GM21717 (cell line): Measurements from ENCODE around the gene UPF3A.

ENCODE experiments used
- ATAC-seq: cut with Tn5 transposase; IDR thresholded peaks from one replicate; pipeline ENCODE4 v1.9.1; 2021; ENCODE audit warnings: mild to moderate bottlenecking, moderate library complexity; ENCODE audit not compliant: unreplicated experiment

UPF3A gene

DNA sequence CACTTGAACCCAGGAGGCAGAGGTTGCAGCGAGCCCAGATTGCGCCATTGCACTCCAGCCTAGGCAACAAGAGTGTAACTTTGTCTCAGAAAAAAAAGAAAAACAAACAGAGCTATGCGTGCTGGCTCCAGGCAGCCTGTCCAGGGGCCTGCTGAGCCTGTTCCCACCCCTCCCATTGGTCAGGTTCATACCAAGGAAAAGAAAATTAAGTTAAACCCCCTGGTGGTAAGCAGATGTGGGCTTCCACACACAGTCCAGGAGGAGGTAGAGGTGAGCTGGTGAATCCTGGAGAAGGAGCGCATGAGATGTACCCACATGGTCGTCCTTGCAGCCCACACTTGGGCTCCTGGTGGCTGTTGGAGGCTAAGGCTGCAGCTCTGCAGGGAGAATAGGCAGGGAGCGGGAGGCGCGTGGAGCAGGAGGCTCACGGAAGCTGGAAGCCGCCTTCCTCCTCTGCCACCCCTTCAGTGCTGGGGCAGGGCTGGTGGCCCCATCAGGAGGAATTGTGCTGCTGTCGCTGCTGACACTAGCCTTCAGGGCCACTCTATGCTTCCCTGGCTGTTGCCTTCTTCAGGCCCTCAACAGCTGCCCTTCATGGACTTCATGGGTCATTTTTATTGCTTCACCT, 22.4 kb downstream of the UPF3A start:
- ATAC-seq: no peak

DNA sequence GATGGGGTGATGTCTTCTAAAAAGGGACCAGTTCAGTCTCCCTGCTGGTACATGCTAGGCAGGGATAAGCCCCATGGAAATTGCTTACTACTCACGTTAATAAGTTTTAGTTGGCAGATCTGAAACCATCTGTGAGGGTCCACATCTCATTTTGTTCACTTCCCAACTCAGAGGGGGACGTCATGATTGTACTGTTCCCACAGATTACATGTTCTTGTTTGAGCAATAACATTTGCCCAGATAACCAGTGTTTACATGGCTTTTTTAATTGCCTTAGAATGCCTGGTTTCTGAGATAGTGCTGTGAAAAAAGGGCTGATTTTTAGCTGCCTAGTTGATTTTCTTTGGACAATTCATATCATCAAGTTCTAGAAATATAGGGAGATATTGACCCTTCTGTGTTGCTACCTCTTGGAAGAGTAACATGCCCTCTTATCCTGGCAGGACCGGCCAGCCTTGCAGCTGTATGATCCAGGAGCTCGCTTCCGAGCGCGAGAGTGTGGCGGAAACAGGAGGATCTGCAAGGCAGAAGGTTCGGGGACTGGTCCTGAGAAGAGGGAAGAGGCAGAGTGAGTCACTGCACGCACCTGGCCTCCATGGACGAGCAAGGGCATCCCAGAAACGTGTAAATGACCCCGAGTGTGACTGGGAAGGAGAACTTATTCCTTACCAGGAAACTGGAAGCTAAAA, 23.1 kb downstream of the UPF3A start:
- no peak for ATAC-seq

GRCh38 chr13:114309086-114309485, 27.7 kb downstream of the UPF3A start:
- no peak for ATAC-seq

GRCh38 chr13:114309806-114310410, 28.5 kb downstream of the UPF3A start:
- ATAC-seq: no peak

GRCh38 chr13:114310956-114311355, 29.6 kb downstream of the UPF3A start:
- no peak for ATAC-seq

DNA sequence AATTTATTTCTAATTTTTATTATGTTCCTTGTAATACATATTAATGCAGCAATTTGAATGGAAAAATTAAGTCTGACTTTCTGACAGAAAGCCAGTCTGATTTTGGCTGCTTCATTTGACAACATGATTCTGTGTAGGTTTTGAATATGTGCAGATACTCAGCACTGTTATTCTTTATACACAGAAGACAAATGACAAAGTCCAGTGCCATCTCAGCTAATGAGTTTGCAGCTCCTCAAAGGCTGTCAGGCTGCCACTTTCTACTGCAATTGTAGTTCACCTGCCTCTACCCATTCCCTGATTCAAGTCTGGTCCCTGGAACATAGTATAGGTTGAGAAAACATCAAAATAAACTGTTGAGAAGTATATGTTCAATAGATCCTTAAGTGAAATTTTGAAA, 30.0 kb downstream of the UPF3A start:
- no peak for ATAC-seq

DNA sequence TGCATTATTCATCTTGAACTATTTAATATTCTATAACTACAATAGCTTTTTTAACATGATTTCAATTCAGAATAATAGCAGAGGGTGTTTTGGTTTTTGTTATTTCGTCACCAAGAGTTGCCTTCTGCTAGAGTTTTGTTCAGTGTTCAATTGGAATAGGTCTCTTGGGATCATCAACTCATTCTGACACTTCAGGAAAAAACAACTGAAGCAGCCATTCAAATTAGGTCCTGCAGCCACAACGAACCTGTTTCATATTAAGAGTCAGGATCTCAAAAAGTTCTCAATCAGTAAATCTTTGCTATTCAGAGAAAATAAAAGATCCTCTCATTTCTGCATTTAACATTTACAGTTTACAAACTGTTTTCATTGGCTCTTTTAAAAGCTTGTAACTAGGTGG, 30.5 kb downstream of the UPF3A start:
- ATAC-seq: no peak

DNA sequence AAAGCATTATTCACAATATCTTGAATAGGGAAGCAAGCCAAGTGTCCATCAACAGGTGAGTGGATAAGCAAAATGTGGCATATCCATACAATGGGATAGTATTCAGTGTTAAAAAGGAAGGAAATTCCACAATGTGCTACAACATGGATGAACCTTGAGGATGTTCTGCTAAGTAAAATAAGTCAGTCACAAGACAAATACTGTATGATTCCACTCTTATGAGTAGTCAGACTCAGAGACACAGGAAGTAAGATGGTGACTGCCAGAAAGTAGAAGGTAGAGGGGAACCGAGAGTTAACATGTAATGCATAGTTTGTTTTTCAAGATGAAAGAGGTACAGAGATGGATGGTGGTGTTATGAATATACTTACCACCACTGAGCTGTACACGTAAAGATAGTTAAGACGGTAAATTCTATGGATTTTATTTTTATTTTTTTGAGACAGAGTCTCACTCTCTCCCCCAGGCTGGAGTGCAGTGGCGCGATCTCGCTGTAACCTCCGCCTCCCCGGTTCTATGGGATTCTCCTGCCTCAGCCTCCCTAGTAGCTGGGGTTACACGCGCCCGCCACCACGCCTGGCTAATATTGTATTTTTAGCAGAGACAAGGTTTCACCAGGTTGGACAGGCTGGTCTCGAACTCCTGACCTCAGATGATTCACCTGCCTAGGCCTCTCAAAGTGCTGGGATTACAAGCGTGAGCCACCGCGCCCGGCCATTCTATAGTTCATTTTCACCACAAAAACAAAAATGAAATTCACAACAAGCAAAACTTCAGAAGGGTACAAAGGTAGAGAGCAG, 31.9 kb downstream of the UPF3A start:
- no peak for ATAC-seq

- ATAC-seq: peak; percentile 73
These were observed 32.9 kb downstream of the UPF3A start, which contains the start of gene CHAMP1 for GRCh38 chr13:114314074-114314912. Gene CHAMP1 (plus strand): TSS chr13:114314503. CDS start chr13:114323843, 9,340 bp downstream.

DNA sequence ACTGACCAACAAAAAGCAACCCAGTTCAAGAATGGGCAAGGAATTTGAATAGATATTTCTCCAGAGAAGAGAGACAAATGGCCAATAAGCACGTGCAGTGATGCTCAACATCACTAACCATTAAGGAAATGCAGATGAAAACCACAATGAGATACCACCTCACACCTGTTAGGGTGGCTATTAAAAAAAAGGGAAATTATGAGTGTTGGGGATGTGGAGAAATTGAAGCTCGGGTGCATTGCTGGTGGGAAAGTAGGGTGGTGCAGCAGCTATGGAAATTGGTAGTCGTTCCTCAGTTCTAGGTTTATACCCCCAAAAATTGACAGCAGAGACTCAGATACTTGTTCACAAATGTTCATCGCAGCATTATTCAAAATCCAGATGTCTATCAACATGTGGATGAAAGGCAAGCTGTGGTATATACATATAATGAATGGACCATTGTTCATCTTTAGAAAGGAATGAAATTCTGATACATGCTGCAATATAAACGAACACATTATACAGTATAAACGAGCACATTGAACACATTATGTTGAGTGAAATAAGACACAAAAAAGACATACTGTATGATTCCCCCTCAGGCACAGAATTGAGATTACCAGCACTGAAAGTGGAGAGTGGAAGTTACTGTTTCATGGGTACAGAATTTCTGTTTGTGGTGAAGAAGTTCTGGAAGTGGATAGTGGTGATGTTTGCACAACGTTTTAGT, 33.8 kb downstream of the UPF3A start:
- ATAC-seq: no peak

DNA sequence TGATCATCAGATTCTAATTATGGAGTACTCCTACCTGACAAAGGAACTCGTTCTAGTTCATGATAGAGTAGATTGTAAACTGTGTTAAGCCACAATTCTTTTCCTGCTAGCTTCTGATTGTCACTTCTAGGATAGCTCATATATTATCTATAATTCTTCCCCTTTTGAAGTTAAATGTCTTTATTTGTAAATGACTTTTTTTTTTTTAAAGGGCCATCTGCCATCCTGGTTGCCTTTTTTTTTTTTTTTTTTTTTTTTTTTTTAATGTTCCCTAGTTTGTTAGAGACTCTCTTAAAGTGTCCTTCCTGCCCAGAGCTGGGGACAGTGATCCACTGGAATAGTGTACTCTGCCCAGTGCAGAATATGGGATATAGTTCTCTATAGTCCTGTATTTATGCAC, 37.2 kb downstream of the UPF3A start:
- ATAC-seq: no peak

GRCh38 chr13:114319441-114319913, 38.1 kb downstream of the UPF3A start:
- no peak for ATAC-seq

DNA sequence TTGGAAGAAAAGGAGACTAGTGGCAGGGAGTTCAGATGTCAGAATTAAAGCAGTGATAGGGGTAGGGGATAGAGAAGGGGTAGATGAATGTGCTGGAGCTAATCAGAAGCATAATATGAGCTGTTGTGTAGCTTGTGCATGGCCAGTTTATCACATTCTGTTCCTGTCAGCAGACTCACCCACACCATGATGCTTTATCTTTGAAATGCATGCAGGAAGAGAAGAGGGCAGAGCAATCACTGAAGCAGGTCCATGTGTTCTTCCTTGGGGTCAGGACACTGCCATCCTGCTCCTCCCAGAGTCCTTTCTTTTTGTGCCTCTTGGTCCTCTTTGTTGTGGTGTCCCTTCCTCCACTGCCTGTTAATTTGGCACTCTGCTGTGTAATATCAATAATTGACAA, 38.7 kb downstream of the UPF3A start:
- no peak for ATAC-seq

GRCh38 chr13:114321256-114321655, 39.9 kb downstream of the UPF3A start:
- ATAC-seq: no peak

DNA sequence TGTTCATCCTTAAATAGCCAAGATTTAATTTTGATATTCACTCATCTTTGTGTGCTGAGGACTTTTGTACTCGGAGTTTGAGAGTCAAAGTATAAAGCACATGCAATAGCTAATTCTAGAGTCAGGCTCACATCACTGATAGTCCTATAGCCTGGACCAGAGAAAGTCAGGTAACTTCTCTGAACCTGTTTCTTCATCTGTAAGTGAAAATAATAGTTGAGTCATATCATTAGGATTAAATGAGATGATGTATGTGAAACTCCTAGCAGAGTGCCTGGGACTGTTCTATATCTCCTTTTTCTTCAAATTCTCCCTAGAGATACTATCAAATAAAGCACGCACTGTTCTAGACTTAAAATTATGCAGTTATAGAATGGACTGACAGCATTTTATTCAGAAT, 41.9 kb downstream of the UPF3A start:
- no peak for ATAC-seq

DNA sequence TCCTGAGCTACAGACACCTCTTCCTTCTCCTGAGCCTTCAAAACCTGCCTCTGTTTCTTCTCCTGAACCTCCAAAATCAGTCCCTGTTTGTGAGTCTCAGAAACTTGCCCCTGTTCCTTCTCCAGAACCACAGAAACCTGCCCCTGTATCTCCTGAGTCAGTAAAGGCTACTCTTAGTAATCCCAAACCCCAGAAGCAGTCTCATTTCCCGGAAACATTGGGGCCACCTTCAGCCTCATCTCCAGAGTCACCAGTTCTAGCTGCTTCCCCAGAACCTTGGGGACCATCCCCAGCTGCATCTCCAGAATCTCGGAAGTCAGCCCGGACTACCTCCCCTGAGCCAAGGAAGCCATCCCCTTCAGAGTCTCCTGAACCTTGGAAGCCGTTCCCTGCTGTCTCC, 42.9 kb downstream of the UPF3A start:
- ATAC-seq: no peak

DNA sequence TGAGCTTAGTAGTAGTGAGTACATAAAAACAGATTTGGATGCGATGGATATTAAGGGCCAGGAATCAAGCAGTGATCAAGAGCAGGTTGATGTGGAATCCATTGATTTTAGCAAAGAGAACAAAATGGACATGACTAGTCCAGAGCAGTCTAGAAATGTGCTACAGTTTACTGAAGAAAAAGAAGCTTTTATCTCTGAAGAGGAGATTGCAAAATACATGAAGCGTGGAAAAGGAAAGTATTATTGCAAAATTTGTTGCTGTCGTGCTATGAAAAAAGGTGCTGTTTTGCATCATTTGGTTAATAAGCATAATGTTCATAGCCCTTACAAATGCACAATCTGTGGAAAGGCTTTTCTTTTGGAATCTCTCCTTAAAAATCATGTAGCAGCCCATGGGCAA, 44.3 kb downstream of the UPF3A start:
- ATAC-seq: no peak

DNA sequence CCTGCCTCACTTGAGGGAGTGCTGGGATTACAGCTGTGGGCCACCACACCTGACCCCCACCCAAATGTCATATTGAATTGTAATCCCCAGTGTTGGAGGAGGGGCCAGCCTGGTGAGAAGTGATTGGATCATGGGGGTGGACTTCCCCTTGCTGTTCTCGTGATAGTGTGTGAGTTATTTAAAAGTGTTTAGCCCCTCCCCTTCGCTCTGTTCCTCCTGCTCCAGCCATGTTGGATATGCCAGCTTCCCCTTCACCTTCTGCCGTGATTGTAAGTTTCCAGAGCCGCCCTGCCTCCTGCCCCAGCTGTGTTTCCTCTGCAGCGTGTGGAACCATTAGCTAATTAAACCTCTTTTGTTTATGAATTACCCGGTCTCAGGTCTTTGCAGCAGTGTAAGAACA, 46.6 kb downstream of the UPF3A start:
- ATAC-seq: no peak

DNA sequence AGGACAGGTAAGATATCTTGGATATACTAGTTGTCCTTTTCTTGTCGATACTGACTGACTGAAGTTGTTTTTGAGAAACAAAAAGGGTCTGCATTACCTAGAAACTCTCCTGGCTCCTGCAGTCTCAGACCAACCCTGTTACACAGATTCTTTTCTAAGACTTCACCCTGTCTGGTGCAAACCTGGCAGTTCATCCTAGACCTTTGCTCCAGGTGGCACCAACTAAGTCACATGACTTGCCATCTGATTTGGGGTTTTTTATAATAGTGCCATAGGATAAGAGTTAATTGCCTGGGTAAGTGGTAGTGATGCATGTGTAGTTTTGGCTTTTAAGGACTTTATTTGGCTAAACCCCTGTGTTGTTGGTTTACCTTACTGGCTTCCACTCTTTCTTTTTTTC, 47.2 kb downstream of the UPF3A start:
- ATAC-seq: no peak

- no peak for ATAC-seq
These were observed 48.7 kb downstream of the UPF3A start for GRCh38 chr13:114330086-114330485.
